ENCODE data around the gene RPUSD1.

The RPUSD1 gene

DNA sequence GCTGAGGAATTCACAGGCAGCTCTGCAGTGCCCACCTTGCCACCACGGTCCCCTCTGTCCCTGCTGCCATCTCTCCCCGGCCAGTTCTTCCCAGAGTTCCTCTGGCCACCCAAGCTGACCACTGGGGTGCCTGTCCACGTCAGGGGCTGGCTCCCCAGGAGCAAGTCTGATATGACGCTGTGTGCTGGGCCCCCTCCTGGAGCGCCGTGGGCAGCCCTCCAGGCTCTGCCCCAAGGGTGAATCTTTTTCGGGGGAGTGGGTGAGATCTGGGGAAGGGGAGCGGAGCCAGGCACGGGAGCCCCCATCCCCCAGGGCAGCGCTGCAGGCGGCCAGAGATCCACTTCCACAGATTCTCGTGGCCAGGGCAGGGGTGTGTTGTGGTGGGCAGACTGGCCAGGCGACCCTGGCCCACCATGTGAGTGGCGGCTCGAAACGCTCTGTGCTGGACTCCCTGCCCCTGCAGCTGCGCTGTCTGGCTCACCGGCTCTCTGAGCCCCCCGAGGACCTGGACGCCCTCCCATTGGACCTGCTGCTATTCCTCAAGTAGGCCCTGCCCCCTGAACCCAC is 23.9 kb downstream of the RPUSD1 start:
- TF ChIP-seq GATA2 (IDR thresholded peaks at IDR 0.05; ENCODE audit: low read depth, low read length) (no peak), GATA3 (IDR thresholded peaks at IDR 0.05; ENCODE audit: low read depth, low read length) (no peak)

GRCh38 chr16:763369-764183 is 24.6 kb downstream of the RPUSD1 start:
- TF ChIP-seq GATA3 (IDR thresholded peaks at IDR 0.05; ENCODE audit: low read depth, low read length) (no peak), GATA2 (IDR thresholded peaks at IDR 0.05; ENCODE audit: low read depth, low read length) (no peak)

GRCh38 chr16:762595-763268 is 25.4 kb downstream of the RPUSD1 start:
- TF ChIP-seq GATA2 (IDR thresholded peaks at IDR 0.05; ENCODE audit: low read depth, low read length) (no peak), GATA3 (IDR thresholded peaks at IDR 0.05; ENCODE audit: low read depth, low read length) (no peak)

DNA sequence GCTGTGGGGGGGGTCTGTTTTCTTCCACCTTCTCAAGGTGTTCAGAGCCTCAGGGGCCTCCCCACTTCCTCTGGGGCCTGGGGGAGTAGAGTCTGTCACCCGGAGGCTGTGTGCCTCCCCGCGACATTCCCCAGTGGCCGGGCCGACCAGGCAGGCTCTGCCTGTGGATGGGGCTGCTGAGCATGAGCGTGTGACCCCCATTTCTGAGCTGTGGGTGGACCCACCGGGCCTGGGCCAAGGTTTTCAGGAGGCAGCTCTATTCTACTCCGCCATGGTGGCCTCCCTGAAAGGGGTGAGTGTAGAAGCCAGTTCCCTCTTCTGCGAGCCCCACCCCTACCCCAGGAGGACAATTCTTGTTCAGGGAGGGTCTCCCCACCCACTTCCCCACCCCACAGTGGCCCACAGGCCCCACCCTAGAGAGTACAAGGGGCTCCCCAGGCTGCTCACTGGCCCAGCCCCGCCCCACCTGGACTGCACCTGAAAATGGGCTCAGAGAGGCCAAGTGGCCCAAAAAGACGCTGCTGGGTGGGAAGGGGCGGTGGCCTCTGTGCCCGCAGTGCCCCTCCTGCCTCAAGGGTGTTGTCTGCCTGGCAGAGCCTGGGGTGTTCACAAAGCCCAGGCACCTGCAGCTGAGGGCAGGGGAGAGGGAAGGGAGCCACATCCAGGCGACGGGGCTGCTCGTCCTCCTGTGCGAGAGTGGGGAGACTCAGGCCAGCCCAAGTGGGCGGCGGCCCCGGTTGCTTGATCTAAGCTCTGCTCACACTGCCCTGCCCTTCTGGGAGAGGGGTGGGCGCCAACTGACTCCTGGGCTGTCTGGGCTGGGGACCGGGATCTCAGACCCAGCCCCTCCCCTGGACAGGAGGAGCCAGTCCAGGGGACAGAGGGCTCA is 26.3 kb downstream of the RPUSD1 start:
- TF ChIP-seq GATA2 (IDR thresholded peaks at IDR 0.05; ENCODE audit: low read depth, low read length) (no peak), GATA3 (IDR thresholded peaks at IDR 0.05; ENCODE audit: low read depth, low read length) (no peak)

GRCh38 chr16:760545-761343 is 27.4 kb downstream of the RPUSD1 start, which contains the start of gene MSLN:
Gene MSLN, plus strand, starts transcription at chr16:760734. Its CDS starts 1,947 bp downstream, at chr16:762681.
- TF ChIP-seq GATA3 (IDR thresholded peaks at IDR 0.05; ENCODE audit: low read depth, low read length) (no peak), GATA2 (IDR thresholded peaks at IDR 0.05; ENCODE audit: low read depth, low read length) (no peak)

DNA sequence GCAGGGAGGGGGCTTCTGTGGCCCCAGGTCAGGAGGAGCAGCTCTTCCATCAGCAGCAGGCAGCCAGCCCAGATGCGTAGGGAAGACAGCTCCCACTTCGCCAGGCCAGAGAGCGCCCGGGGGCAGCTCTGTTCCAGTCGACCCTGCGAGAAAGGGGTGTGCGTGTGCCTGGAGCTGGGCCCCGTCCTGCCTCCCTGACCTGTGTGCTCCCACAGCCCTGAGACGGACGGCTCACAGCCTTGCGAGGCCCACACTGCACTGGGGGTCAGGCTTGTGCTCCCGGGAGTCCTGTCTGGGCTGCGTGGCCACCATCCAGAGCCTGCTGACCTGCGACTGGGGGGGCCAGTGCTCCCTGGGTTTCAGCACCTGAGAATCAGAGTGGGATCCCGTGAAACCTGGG is 28.1 kb downstream of the RPUSD1 start:
- TF ChIP-seq GATA2 (IDR thresholded peaks at IDR 0.05; ENCODE audit: low read depth, low read length) (no peak), GATA3 (IDR thresholded peaks at IDR 0.05; ENCODE audit: low read depth, low read length) (no peak)

- TF ChIP-seq GATA3 (IDR thresholded peaks at IDR 0.05; ENCODE audit: low read depth, low read length) (no peak), GATA2 (IDR thresholded peaks at IDR 0.05; ENCODE audit: low read depth, low read length) (no peak)
Measured at GRCh38 chr16:759110-759910, 28.9 kb downstream of the RPUSD1 start.

GRCh38 chr16:756428-756827 is 31.8 kb downstream of the RPUSD1 start:
- TF ChIP-seq GATA2 (IDR thresholded peaks at IDR 0.05; ENCODE audit: low read depth, low read length) (no peak), GATA3 (IDR thresholded peaks at IDR 0.05; ENCODE audit: low read depth, low read length) (no peak)

GRCh38 chr16:754656-755055 is 33.5 kb downstream of the RPUSD1 start:
- TF ChIP-seq GATA2 (IDR thresholded peaks at IDR 0.05; ENCODE audit: low read depth, low read length) (no peak), GATA3 (IDR thresholded peaks at IDR 0.05; ENCODE audit: low read depth, low read length) (no peak)

GRCh38 chr16:752007-752312 is 36.2 kb downstream of the RPUSD1 start:
- no peak for TF ChIP-seq GATA2 (IDR thresholded peaks at IDR 0.05; ENCODE audit: low read depth, low read length)
- no peak for TF ChIP-seq GATA3 (IDR thresholded peaks at IDR 0.05; ENCODE audit: low read depth, low read length)

DNA sequence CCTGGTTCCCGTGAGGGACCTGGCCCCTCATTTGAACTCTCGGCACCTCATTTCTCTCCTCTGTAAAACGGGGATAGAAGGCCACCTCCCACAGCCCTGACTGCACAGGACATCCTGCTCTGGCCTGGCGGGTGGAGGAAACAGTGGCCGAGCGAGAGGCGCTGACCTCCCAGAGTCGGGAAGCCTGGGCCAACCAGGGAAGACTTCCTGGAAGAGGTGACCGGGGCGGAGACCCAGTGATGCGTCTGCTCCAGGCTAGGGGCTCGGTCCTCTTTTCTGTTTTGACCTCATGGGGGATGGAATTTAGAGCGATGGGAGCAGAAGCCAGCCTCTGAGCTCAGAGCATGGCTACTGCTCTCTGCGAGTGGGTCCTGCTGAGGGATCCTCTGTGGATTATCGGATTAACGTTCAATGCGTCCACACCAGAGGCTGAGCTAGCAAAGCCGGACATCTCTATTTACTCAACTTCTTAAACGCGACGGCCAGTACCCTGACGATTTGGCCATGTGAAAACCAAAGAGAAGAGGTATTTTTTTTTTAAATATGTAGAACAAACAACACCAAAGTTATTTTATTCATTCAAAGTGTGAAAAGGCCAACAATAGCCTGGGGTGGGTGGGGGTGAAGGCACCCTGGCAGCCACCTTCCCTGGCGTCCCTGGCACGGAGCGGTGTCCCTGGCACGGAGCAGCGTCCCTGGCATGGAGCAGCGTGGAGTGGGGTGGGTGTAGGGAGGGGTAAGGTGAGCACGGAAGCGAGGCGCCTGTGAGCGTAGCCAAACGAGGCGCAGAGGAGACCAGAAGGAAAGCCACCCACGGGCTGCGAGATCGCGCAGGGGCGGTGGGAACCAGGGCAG is 36.8 kb downstream of the RPUSD1 start:
- TF ChIP-seq GATA2 (IDR thresholded peaks at IDR 0.05; ENCODE audit: low read depth, low read length) (no peak), GATA3 (IDR thresholded peaks at IDR 0.05; ENCODE audit: low read depth, low read length) (no peak)

DNA sequence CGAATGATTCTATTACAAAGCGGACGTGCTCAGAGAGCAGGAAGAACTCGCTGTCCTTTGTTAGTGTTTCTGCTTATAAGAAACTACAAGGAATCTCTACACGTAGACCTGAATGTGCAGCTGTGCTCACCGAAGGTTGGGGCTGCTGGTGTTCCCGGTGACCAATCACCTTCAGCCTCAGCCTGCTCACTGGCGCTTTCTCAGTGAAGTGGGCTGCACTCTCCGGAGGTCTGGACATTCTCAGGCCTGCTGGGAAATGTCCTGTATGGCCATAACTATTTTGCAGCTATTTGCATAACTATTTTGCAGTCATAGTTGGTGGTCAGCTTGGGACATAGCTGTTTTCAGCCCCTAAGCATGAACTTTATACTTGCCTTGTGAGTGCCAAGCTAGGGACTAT is 37.7 kb downstream of the RPUSD1 start:
- no peak for TF ChIP-seq GATA2 (IDR thresholded peaks at IDR 0.05; ENCODE audit: low read depth, low read length)
- no peak for TF ChIP-seq GATA3 (IDR thresholded peaks at IDR 0.05; ENCODE audit: low read depth, low read length)
